Measurements from ENCODE around the gene LILRA5. TPM values are rescaled to one million over a fixed set of nuclear protein-coding genes. Genes with fewer than 3 reads are reported as not detected.

LILRA5 gene
- polyA plus RNA-seq, 1 of the 3 experiments (the other 2 are of a cell fraction): not detected

- no peaks in the 10 kb centered on the region for H3K36me3 ChIP-seq (replicated peaks in 1 of 2; ENCODE audit: control insufficient read depth in 1 of 2, insufficient read depth in 2 of 2, low read length in 1 of 2)
- DNase-seq: no peak
- H3K27me3 ChIP-seq (ENCODE audit: insufficient read depth): peaks cover 94% of the 10 kb centered on the region
- no peaks in the 10 kb centered on the region for H3K9me2 ChIP-seq
- POLR2A ChIA-PET: no interaction called here
- H4K20me1 ChIP-seq (ENCODE audit: insufficient read depth): no peaks in the 10 kb centered on the region
- WGBS (ENCODE audit: low lambda C conversion rate): 0% methylated on average over 3 of the region's 9 CpGs
- no peak within 1 kb of the TSS for H3K9ac ChIP-seq
- H3K4me1 ChIP-seq (ENCODE audit: control insufficient read depth in 1 of 2, insufficient read depth in 2 of 2, low read depth in 1 of 2, low read length in 1 of 2): no peaks in the 10 kb centered on the region
- no peaks in the 10 kb centered on the region for H3K79me2 ChIP-seq (ENCODE audit: insufficient read depth)
- H3F3A ChIP-seq (replicated peaks; ENCODE audit: insufficient read depth): no peaks in the 10 kb centered on the region
- no peak within 1 kb of the TSS for H3K4me3 ChIP-seq (ENCODE audit: low read depth in 2 of 2, low read length in 1 of 2)
- TF ChIP-seq RXRA (IDR thresholded peaks at IDR 0.05; ENCODE audit: borderline replicate concordance, low read depth): no peak
- TF ChIP-seq REST (IDR thresholded peaks at IDR 0.05; ENCODE audit: low read depth, low read length): no peak
- TF ChIP-seq FOXM1 (IDR thresholded peaks at IDR 0.05; ENCODE audit: low read depth): no peak
- TF ChIP-seq GATA2 (CRISPR knock-in tag; IDR thresholded peaks at IDR 0.05): no peak
- TF ChIP-seq EZH2phosphoT487 (IDR thresholded peaks at IDR 0.05; ENCODE audit: borderline replicate concordance, low read depth): no peak
- no peak for TF ChIP-seq PBX3 (IDR thresholded peaks at IDR 0.05)
- no peak for TF ChIP-seq EP300 (IDR thresholded peaks at IDR 0.05; ENCODE audit: borderline replicate concordance in 1 of 2, low read depth in 1 of 2, low read length in 1 of 2)
- TF ChIP-seq GABPA (IDR thresholded peaks at IDR 0.05; ENCODE audit: low read depth): no peak
- TF ChIP-seq POLR2AphosphoS5 (IDR thresholded peaks at IDR 0.05; ENCODE audit: low read depth, low read length): no peak
- TF ChIP-seq SIN3A (IDR thresholded peaks at IDR 0.05; ENCODE audit: borderline replicate concordance, low read depth, low read length): no peak
- TF ChIP-seq USF1 (IDR thresholded peaks at IDR 0.05; ENCODE audit: borderline replicate concordance, low read depth): no peak
- no peak within 1 kb of the TSS for H2AFZ ChIP-seq (ENCODE audit: low read depth)
- no peaks in the 10 kb centered on the region for H3K9me3 ChIP-seq
- H3K4me2 ChIP-seq: no peak within 1 kb of the TSS
- CTCF ChIA-PET: interaction anchor here (2.1 kb wide), 1 partner anchor 9 kb away, joined by 14 read pairs; no protein-coding TSS in a partner anchor
- H3K27ac ChIP-seq (ENCODE audit: low read depth in 2 of 2, low read length in 1 of 2): no peak within 1 kb of the TSS
These were observed 55.9 kb downstream of the LILRA5 start, which contains the start of gene LILRB5 for GRCh38 chr19:54257116-54257480. Gene LILRB5 (minus strand): TSS chr19:54257273. CDS start chr19:54257193, 80 bp downstream.

Small RNA genes within 50 kb of the gene (small RNA-seq; reads per million reads assigned to genes)
- gene AC245884.12 (0 reads per million in 7 experiments), gene MIR4752 (0 reads per million in 7 experiments), gene RNU6-1307P (0 reads per million in 7 experiments)

Other genes with a start within 250 kb of the LILRA5 start
- gene VSTM1, start 249.3 kb downstream of the LILRA5 start, polyA plus RNA-seq (2012; rRNA removed): 0.10 and 0.24 TPM in 2 replicates
- not detected in 2 replicates for gene TARM1, start 231.8 kb downstream of the LILRA5 start, polyA plus RNA-seq (2012; rRNA removed)
- gene OSCAR, start 212.4 kb downstream of the LILRA5 start, polyA plus RNA-seq (2012; rRNA removed): 0.97 and 1.2 TPM in 2 replicates
- 71.5 and 87.0 TPM in 2 replicates for gene NDUFA3, start 210.3 kb downstream of the LILRA5 start, polyA plus RNA-seq (2012; rRNA removed)
- 39.8 and 49.7 TPM in 2 replicates for gene TFPT, start 197.5 kb downstream of the LILRA5 start, polyA plus RNA-seq (2012; rRNA removed)
- 72.2 and 81.0 TPM in 2 replicates for gene PRPF31, start 197.4 kb downstream of the LILRA5 start, polyA plus RNA-seq (2012; rRNA removed)
- 7.1 and 14.2 TPM in 2 replicates for gene CNOT3, start 175.4 kb downstream of the LILRA5 start, polyA plus RNA-seq (2012; rRNA removed)
- 7.7 and 11.4 TPM in 2 replicates for gene LENG1, start 153.4 kb downstream of the LILRA5 start, polyA plus RNA-seq (2012; rRNA removed)
- 2.7 and 2.8 TPM in 2 replicates for gene TMC4, start 140.0 kb downstream of the LILRA5 start, polyA plus RNA-seq (2012; rRNA removed)
- 65.4 and 80.8 TPM in 2 replicates for gene MBOAT7, start 123.6 kb downstream of the LILRA5 start, polyA plus RNA-seq (2012; rRNA removed)
- gene TSEN34, start 121.9 kb downstream of the LILRA5 start, polyA plus RNA-seq (2012; rRNA removed): 82.1 and 84.1 TPM in 2 replicates
- 3,441 and 3,815 TPM in 2 replicates for gene RPS9, start 112.3 kb downstream of the LILRA5 start, polyA plus RNA-seq (2012; rRNA removed)
- gene LILRB3, start 90.2 kb downstream of the LILRA5 start, polyA plus RNA-seq (2012; rRNA removed): not detected in 2 replicates
- gene LILRA6, start 70.4 kb downstream of the LILRA5 start, polyA plus RNA-seq (2012; rRNA removed): not detected in 2 replicates
- gene LILRB5, start 55.9 kb downstream of the LILRA5 start, polyA plus RNA-seq (2012; rRNA removed): not detected in 2 replicates
- gene LILRB2, start 32.1 kb downstream of the LILRA5 start, polyA plus RNA-seq (2012; rRNA removed): not detected in 2 replicates
- not detected in 2 replicates for gene LILRA4, start 26.0 kb upstream of the LILRA5 start, polyA plus RNA-seq (2012; rRNA removed)
- not detected in 2 replicates for gene LAIR1, start 51.8 kb upstream of the LILRA5 start, polyA plus RNA-seq (2012; rRNA removed)
- 0.05 and 0.21 TPM in 2 replicates for gene TTYH1, start 102.3 kb upstream of the LILRA5 start, polyA plus RNA-seq (2012; rRNA removed)
- 84.0 and 89.1 TPM in 2 replicates for gene LENG8, start 136.0 kb upstream of the LILRA5 start, polyA plus RNA-seq (2012; rRNA removed)
- gene LENG9, start 150.6 kb upstream of the LILRA5 start, polyA plus RNA-seq (2012; rRNA removed): 0.20 and 0.21 TPM in 2 replicates
- gene CDC42EP5, start 160.1 kb upstream of the LILRA5 start, polyA plus RNA-seq (2012; rRNA removed): 10.8 and 13.5 TPM in 2 replicates
- gene LAIR2, start 189.7 kb upstream of the LILRA5 start, polyA plus RNA-seq (2012; rRNA removed): not detected in 2 replicates

All from SK-N-SH (cell line).